NOMO-1 treated with DMSO at 0.1 percent for 48 hours (cell line): Measurements from ENCODE around the gene MPL.

Source experiments
- DNase-seq: peaks from one replicate; lab custom pipeline; 2025; ENCODE audit not compliant: unreplicated experiment; lab: John Stamatoyannopoulos, UW

Gene MPL

DNA sequence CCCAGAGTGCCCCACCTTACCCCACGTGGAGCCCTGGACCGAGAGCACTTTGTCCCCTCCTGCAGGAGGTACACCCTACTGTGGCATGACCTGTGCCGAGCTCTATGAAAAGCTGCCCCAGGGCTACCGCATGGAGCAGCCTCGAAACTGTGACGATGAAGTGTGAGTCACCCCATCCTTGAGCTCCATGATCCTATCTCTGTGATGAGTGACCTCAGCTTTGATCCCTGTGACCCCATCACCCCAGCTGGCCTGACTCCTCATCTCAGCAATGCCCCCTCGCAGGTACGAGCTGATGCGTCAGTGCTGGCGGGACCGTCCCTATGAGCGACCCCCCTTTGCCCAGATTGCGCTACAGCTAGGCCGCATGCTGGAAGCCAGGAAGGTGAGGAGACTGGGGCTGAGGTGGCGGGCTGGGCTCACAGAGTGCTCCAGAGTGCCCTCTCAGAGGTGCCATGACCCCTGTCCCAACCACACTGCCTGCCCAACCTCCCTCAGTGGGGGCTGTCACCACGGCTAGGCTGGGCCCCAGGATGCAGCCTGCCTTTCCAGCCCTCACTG is 16.2 kb upstream of the MPL start:
- no peak for DNase-seq

DNA sequence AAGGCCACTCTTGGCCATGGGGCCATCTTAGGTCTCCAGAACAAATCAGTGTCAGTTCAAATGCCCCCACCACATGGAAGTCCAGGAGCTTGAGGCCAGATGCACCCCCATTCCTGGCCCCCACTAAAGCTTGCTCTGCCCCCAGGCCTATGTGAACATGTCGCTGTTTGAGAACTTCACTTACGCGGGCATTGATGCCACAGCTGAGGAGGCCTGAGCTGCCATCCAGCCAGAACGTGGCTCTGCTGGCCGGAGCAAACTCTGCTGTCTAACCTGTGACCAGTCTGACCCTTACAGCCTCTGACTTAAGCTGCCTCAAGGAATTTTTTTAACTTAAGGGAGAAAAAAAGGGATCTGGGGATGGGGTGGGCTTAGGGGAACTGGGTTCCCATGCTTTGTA is 15.1 kb upstream of the MPL start:
- no peak for DNase-seq

DNA sequence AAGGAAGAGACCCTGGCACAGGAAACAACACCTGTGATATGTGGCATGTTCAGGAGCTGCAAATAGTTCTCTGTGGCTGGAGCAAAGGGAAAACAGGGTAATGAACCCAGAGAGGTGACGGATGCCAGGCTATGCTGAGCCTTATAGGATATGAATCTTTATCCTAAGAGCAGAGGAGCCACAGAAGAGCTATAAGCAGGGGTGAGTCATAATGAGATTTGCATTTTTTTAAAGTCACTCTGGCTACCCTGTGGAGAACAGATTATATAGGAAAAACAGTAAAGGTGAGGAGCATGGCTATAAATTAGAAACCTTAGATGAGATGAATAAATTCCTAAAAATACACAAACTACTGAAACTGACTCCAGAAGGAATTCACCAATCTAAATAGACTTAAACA is 12.8 kb upstream of the MPL start:
- DNase-seq = no peak

DNA sequence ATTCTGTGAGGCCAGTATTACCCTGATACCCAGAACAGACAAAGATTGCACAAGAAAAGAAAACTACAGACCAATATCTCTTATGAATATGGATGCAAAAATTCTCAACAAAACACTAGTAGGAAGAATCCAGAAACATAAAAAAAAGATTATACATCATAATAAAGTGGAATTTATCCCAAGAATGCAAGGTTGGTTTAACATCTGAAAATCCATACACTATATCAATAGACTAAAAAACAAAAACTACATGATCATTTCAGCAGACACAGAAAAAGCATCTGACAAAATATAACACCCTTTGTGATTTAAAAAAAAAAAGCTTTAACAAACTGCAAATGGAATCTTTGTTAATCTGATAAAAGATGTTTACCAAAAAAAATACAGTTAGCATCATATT is 12.2 kb upstream of the MPL start:
- DNase-seq = no peak

DNA sequence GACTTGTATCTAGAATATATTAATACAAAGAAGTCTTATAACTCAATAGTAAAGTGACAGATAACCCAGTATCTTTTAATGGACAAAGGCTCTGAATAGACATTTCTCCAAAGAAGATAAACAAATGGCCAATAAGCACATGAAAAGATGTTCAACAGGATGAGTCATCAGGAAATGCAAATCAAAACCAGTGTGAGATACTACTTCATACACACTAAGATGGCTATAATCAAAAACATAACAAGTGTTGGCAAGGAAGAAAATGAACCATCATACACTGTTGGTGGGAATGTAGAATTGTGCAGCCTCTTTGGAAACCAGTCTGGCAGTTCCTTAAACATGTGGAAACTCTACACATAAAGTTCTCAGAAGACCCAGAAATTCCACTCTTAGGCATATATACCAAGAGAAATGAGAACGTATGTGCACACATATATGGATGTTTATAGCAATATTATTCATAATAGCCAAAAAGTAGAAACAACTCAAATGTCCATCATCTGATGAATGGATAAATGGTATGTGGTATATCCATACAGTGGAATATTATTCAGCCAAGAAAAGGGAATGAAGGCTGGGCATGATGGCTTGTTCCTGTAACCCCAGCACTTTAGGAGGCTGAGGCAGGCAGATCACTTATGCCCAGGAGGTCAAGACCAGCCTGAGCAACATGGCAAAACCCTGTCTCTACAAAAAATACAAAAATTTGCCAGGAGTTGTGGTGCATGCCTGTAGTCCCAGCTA is 9.9 kb upstream of the MPL start:
- no peak for DNase-seq

DNA sequence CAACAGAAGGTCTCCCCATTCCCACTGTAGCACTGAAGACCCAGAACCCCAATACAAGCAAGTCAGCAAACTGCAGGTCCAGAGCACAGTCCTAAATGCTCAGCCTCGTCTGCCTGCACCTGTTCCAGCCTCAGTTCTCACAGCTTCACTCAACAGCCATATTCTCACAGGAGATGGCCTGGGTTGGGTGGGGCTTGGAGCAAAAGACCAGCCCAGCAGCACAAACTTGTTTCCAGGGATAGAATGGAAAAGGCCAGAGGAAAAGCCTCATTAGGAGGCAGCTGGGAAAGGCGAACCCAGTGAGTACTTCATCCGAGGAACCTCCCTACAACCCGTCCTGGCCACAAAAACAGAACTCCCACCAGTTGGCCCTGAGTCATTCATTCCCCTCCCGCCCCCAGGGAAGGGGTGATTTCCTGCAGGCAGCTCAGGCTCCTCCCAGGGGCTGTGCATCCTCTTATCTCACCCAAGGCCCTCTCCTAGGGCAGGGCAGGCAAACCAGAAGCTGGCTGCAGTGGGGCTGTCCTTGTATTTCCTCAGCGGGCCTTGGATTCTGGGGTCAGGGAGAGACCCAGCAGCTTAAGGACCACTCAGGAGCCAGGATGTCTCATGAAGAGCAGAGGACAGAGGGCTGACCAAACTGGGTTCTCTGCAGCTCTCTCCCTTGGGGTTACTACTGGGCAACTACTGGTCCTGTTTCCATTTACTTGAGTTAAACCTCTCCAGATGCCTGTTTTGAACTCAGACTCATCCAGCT is 7.4 kb upstream of the MPL start:
- DNase-seq = peak; percentile 51

DNA sequence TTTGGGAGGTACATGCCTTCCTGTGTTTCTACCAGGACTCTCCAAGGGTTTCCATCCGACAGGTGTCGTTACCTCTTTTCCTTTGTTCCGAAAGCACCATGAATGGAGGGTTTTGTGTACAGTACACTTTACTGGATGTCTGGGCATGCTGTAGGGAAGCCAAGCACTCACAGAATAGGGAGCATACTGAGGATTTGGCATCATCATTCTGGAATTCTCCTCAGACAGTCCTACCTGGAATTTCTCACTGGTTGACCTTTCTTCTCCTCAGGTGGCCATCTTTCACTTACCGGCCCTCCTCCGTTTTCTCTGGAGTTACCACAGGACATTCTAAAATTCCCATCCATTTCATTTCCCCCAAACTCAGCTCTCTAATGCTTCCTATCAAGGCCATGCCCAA is 5.9 kb upstream of the MPL start:
- no peak for DNase-seq

DNA sequence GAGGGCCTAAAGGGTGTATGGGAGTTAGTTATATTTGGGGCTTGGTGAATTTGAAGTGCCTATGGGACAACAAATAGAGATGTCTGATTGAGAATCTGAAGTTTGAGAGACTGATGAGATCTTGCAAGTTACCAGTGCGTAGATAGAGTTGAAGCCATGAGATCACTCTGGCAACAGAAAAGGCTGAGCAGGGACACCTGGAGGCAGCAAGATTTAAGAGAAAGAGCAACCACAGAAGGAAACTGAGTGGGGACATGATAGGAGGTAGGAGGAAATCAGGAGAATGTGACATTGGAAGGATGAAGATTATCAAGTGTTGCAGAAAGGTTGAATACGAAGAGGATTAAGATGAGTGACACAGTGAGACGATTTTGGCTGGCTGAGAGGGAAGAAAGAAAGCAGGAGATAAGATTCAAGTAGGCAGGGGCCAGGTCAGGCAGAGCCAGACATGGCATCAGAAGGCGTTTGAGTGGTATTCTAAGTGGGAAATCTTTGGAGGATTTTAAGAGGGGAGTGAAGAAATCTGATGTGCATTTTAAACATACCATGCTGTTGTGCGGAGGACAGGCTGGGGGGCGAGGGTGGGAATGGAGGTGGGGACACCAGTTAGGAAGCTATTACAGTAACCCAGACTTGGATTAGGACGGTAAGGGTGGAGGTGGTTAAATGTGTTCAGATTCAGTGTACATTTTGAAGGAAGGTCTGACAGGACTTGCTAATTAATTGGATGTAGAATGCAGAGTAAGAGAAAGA is 3.0 kb upstream of the MPL start:
- DNase-seq = no peak

DNA sequence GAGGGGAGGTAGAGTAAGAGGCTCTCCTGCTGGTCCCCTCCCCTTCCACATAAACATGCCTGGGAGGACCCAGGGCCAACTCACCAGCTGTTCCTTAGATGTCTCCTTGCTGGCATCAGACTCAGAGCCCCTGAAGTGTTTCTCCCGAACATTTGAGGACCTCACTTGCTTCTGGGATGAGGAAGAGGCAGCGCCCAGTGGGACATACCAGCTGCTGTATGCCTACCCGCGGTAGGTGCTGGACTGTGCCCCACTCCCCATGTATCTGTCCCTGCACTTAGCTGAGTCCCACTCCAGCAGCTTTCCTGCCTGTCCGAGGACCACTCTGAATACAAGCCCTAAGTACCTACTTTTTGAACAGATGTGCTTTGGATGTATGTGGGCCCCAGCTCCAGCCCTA is 383 bp downstream of the MPL start:
- no peak for DNase-seq

DNA sequence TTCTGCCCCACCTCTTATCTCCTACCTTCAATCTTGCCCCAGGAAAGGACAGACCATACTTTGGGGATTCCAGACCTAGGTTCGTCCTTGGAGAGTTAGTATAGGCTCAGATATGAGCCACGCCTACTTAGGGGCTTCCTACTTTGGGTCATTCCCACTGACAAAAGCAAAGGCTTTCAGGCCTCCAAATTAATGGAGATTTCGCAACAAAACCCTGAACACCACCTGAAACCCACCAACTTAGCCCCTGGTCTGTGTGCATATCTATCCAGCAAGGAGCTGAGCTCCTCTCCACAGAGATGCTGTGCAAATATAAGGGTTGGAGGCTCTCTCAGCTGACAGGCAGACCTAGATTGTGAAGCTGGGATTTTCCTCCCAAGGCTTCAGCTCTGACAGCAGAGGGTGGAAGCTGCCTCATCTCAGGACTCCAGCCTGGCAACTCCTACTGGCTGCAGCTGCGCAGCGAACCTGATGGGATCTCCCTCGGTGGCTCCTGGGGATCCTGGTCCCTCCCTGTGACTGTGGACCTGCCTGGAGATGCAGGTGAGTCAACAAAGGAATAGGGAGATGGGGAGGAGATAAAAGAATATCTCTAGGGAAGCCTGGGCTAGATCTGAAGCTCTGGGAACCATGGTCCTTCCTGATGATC is 2.1 kb downstream of the MPL start:
- no peak for DNase-seq

DNA sequence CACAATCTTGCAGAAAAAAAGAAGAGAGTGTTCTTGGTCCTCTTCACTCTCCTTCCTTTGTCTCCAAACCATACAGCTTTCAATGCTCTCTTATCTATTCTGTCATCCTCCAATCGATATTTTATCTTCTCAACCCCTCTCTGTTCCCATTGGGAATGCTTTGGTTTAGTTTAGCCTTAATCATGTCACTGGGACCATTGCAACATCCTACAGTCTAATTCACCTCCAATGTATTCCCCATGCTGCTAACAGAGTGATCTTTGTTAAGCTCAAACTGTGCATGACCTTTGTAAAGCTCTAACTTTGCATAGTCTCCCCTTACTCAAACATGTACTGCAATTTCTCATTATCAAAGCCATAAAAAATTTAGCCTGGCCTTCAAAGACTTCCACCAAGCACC is 2.9 kb downstream of the MPL start:
- no peak for DNase-seq

DNA sequence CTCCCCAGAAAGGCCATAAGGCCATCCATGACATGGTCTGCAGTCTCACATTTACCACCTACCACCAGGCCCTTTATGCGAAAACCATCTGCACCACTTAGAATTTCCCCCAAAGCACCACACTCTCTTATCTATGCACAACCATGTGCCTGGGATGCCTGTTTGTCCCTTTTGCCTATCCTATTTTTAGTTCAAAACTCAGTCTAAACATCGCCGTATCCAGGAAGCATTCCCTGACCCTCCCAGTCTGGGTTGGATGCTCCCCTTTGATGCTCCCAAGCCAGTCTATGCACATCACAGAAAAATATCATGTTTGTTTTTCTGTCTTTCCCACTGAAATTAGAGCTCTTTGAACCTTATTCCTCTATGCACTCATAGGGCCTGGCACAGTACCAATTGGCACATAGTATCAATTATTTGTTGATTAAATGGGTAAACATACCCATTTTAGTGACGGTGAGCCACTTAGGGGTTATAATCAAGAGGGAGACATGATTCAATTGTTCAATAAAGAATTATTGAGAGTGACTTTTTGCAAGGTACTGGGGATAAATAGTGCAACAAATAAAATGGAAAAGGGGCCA is 6.7 kb downstream of the MPL start:
- DNase-seq = no peak

DNA sequence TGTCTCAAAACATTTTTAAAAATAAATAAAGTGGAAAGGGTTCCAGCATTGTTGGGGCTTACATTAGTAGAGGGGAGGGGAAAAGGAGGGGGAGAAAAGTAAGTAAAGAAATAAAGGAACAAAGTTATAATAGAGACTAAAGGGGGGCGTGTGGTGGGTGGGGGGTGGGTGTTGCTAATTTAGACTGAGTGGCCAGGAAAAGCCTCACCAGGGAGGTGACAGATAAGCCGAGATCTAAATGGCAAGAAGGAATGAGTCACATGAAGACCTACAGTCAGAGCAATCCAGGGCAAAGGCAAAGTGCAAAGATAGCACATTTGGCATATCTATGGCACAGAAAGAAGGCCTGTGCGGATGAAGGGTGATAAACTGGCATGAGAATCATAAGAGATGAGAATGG is 7.5 kb downstream of the MPL start:
- no peak for DNase-seq

DNA sequence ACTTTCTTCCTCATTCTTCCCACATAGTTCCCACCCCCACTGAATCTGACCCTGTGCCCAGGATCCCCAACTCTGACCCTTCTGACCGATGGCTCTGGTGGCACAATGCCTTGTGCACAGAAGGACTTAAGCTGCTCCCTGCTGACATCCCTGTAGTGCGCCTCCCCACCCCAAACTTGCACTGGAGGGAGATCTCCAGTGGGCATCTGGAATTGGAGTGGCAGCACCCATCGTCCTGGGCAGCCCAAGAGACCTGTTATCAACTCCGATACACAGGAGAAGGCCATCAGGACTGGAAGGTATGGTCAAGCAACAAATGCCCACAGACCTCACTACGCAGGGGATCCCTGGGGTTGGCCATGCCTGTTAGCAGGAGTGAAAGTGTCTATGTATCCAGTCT is 9.0 kb downstream of the MPL start:
- DNase-seq = no peak

DNA sequence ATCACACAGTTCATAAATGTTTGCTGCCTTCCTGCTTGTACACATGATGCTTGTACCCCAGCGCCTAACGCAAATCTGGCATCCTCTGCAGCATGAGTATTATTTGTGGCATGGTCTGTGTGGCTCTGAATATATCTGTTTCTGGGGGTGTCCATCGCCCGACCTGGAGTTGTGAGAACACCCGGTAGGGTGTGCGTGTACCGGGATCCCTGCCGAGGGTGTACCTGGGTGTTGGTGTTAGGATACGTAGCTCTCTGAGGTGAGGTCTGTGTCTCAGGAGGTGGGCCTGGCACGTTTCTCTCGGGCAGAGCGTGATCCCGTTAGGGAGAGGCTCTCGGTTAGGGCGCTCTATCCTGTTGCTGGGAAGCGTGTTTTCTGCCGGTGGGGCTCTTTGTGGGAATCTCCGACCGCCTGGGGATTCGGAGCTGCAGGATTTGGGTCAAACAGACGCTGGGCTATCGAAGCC is 10.8 kb downstream of the MPL start:
- DNase-seq = no peak

DNA sequence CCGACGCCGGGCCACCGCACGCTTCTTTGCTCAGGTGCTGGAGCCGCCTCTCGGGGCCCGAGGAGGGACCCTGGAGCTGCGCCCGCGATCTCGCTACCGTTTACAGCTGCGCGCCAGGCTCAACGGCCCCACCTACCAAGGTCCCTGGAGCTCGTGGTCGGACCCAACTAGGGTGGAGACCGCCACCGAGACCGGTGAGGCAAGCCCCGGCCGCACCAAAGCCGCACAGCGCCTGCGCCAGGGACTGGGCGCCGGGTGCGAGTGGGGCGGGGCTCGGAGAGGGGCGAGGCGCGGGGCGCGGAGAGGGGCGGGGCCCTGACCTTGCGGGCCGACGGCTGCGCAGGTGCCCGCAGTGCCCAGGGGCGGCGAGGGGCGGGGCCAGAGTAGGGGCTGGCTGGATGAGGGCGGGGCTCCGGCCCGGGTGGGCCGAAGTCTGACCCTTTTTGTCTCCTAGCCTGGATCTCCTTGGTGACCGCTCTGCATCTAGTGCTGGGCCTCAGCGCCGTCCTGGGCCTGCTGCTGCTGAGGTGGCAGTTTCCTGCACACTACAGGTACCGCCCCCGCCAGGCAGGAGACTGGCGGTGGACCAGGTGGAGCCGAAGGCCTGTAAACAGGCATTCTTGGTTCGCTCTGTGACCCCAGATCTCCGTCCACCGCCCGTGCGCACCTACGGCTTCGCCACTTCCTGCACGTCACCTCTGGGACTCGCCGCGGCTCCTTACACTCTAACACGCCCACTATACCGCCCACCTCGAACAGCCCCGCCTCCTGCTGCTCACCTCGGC is 11.4 kb downstream of the MPL start:
- peak; percentile 31 for DNase-seq

DNA sequence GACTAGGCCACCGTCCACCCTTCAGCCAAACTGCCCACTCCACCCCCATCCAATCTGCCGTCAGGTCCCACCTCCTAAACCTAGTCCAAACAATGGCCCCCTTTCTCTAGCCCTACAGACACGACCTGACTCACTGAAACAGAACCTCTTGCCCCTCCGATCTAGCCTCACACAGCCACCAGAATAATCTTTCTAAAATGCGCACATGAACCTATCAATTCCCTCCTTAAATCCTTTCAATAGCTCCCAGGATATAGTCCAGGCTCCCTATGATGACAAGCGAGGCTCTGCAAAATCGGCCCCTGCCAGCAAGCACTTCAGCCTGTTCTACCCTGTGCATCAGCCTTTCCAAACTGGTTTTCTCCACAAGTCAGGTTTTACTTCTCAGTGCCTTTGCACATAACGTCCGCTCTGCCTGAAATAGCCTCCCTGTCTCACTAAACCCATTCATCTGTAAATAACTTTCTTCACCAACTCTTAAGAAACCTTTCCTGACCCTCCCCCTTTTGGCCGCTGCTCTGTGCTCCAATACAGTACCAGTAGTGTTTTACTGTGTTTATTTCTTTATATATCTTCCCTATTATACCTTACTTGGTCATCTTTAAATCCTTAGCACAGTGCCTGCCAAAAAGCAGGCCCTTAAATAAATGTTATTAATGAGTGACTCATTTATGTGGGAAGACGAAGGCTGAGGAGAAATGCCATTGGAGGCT is 12.1 kb downstream of the MPL start:
- DNase-seq = peak; percentile 22

DNA sequence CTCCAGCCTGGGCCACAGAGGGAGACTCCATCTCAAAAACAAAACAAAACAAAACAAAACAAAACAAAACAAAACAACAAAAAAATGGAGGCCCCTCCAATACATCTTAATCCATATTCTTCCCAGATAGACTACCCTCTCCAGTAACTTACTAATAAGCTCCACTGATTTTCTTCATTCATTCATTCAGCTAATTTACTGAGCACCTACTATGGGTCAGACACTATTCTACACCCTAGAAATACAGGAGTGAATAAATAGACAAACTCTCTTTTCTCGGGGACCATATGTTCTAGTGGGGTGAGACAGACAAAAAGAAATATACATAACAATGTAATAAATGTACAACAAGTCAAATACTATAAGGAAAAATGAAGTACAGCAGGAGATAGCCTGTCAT is 13.4 kb downstream of the MPL start:
- DNase-seq = no peak
